Measurements from ENCODE around the gene ADARB2.

ADARB2 gene

GRCh38 chr10:1267568-1267967 is 469.8 kb downstream of the ADARB2 start:
- no peak for DNase-seq (ENCODE audit: low read depth, low spot score)
- ChIA-PET POLR2A (no interaction called here), CTCF (no interaction called here)
- TF ChIP-seq CTCF (IDR thresholded peaks at IDR 0.05; ENCODE audit: insufficient read depth, low read length, missing control alignments), result no peak
- no peak overlapping the region for H3K4me3 ChIP-seq (ENCODE audit: low read depth, low read length)

- ChIA-PET POLR2A (no interaction called here), CTCF (no interaction called here)
- no peak for DNase-seq (ENCODE audit: low read depth, low spot score)
- no peak for TF ChIP-seq CTCF (IDR thresholded peaks at IDR 0.05; ENCODE audit: insufficient read depth, low read length, missing control alignments)
- no peak overlapping the region for H3K4me3 ChIP-seq (ENCODE audit: low read depth, low read length)
Observed at GRCh38 chr10:1267148-1267547, 470.2 kb downstream of the ADARB2 start.

GRCh38 chr10:1266033-1266802 is 471.1 kb downstream of the ADARB2 start:
- TF ChIP-seq CTCF (IDR thresholded peaks at IDR 0.05; ENCODE audit: insufficient read depth, low read length, missing control alignments), result no peak
- ChIA-PET POLR2A (no interaction called here), CTCF (no interaction called here)
- no peak for DNase-seq (ENCODE audit: low read depth, low spot score)
- H3K4me3 ChIP-seq (ENCODE audit: low read depth, low read length), result no peak overlapping the region

GRCh38 chr10:1264001-1264400 is 473.3 kb downstream of the ADARB2 start:
- H3K4me3 ChIP-seq (ENCODE audit: low read depth, low read length), result no peak overlapping the region
- no peak for DNase-seq (ENCODE audit: low read depth, low spot score)
- TF ChIP-seq CTCF (IDR thresholded peaks at IDR 0.05; ENCODE audit: insufficient read depth, low read length, missing control alignments), result no peak
- ChIA-PET CTCF (no interaction called here), POLR2A (no interaction called here)

GRCh38 chr10:1257274-1257673 is 480.1 kb downstream of the ADARB2 start:
- DNase-seq (ENCODE audit: low read depth, low spot score), result no peak
- POLR2A ChIA-PET, result no interaction called here
- CTCF ChIA-PET, result no interaction called here
- H3K4me3 ChIP-seq (ENCODE audit: low read depth, low read length), result no peak overlapping the region
- no peak for TF ChIP-seq CTCF (IDR thresholded peaks at IDR 0.05; ENCODE audit: insufficient read depth, low read length, missing control alignments)

GRCh38 chr10:1256432-1256725 is 480.9 kb downstream of the ADARB2 start:
- TF ChIP-seq CTCF (IDR thresholded peaks at IDR 0.05; ENCODE audit: insufficient read depth, low read length, missing control alignments), result no peak
- DNase-seq (ENCODE audit: low read depth, low spot score), result no peak
- POLR2A ChIA-PET, result interaction anchor here (0.6 kb wide), 1 partner anchor 12 kb away, joined by 4 read pairs; no protein-coding TSS in a partner anchor
- CTCF ChIA-PET, result no interaction called here
- no peak overlapping the region for H3K4me3 ChIP-seq (ENCODE audit: low read depth, low read length)

All from AG04449 (cell line).